Measurements from ENCODE around the gene CAPN12. TPM values are rescaled to one million over a fixed set of nuclear protein-coding genes. Genes with fewer than 3 reads are reported as not detected.

Gene CAPN12
- total and polyA plus RNA-seq, 2 of the 8 experiments (the other 6 are each of a cell fraction or from before 2014, with no cell fraction given) = 8.8 to 20.0 TPM

- Histone ChIP-seq H2AK5ac (ENCODE audit: low read depth, low read length) (peak overlapping the region; percentile 29), H3K9me3 (ENCODE audit: insufficient read depth in 2 of 2, low read depth in 1 of 2, low read length in 1 of 2) (no peaks in the 10 kb centered on the region), H3K18ac (ENCODE audit: extremely low read depth, low read length) (peak overlapping the region; percentile 93), H4K8ac (ENCODE audit: extremely low read depth, insufficient read depth, low read length) (peak overlapping the region; percentile 51; the same call in 1 of the 2 replicates), H2BK120ac (replicated peaks; ENCODE audit: low read depth, low read length) (peak overlapping the region; percentile 67), H2BK15ac (ENCODE audit: low read length) (0 out of 2 replicates have a peak overlapping the region, but pooled peaks have one; percentile 97), H3K9ac (replicated peaks in 1 of 4; ENCODE audit: extremely low read depth in 1 of 4, low read depth in 3 of 4, low read length in 3 of 4) (peak overlapping the region in 3 of 4 experiments; percentile 56 to 61 (median 60); a peak in 6 of 7 replicates), H2BK5ac (ENCODE audit: low read depth, low read length) (peak overlapping the region; percentile 90), H4K5ac (ENCODE audit: insufficient read length, low read depth, low read length) (peak overlapping the region; percentile 82), H4K20me1 (replicated peaks in 1 of 2; ENCODE audit: control insufficient read depth in 1 of 2, insufficient read depth in 2 of 2, low read length in 2 of 2) (peaks cover 0 to 4% of the 10 kb centered on the region in 2 experiments), H3K27me3 (replicated peaks in 1 of 4; ENCODE audit: control insufficient read depth in 3 of 4, extremely low read depth in 1 of 4, insufficient read depth in 3 of 4, low read length in 3 of 4) (no peaks in the 10 kb centered on the region), H3K56ac (replicated peaks; ENCODE audit: insufficient read length, low read depth, low read length) (peak overlapping the region; percentile 21), H3K79me1 (ENCODE audit: low read depth, low read length) (peaks cover 12% of the 10 kb centered on the region), H3K23ac (ENCODE audit: insufficient read length) (no peak overlapping the region), H3K23me2 (ENCODE audit: low read depth, low read length) (peaks cover 1% of the 10 kb centered on the region; the same call in 1 of the 2 replicates), H3K14ac (ENCODE audit: insufficient read length) (peak overlapping the region; percentile 69), H3K79me2 (ENCODE audit: control insufficient read depth in 1 of 2, insufficient read depth in 2 of 2, low read length in 2 of 2) (peaks cover 10 to 91% of the 10 kb centered on the region in 2 experiments), H2AFZ (ENCODE audit: low read length) (no peak overlapping the region), H3K4ac (replicated peaks; ENCODE audit: insufficient read length, low read depth, low read length) (peak overlapping the region; percentile 91), H4K91ac (replicated peaks; ENCODE audit: insufficient read length, low read length) (peak overlapping the region; percentile 98), H2BK20ac (ENCODE audit: low read length) (peak overlapping the region; percentile 77; the same call in 1 of the 2 replicates), H3K4me3 (ENCODE audit: extremely low read depth in 1 of 4, insufficient read depth in 2 of 4, low read depth in 3 of 4, low read length in 4 of 4) (peak overlapping the region in 3 of 4 experiments; percentile 17 to 36 (median 24); a peak in 3 of 8 replicates), H3K27ac (ENCODE audit: low read depth, low read length) (peak overlapping the region; percentile 95), H3K36me3 (ENCODE audit: control insufficient read depth in 2 of 4, insufficient read depth in 4 of 4, low read length in 3 of 4) (no peaks in the 10 kb centered on the region), H2BK12ac (ENCODE audit: low read depth, low read length) (peak overlapping the region; percentile 86; the same call in 1 of the 2 replicates), H3K4me1 (replicated peaks in 1 of 4; ENCODE audit: control insufficient read depth in 3 of 4, insufficient read depth in 4 of 4, low read length in 3 of 4) (peaks cover 28 to 46% (median 41%) of the 10 kb centered on the region in 4 experiments), H3K4me2 (ENCODE audit: insufficient read depth in 1 of 2, low read depth in 2 of 2, low read length in 2 of 2) (peak overlapping the region; percentile 54 to 55)
- whole genome bisulfite sequencing, 2 experiments (ENCODE audit: extremely low coverage in 1 of 2, insufficient coverage in 1 of 2, insufficient read length in 1 of 2, insufficient replicate concordance in 2 of 2, low coverage in 1 of 2, low lambda C conversion rate in 2 of 2, missing lambda C conversion rate in 1 of 2) = 31% methylated on average over 10 of the region's 10 CpGs; no CpG with 5 or more reads in 1 of the 2 experiments
- ChIA-PET POLR2A (ENCODE audit: partially characterized antibody) (interaction anchor here (0.6 to 23.4 kb wide), 14 partner anchors 7 to 195 kb away, joined by 3 to 495 read pairs (median 4); partner anchors contain the start of gene ACTN4), CTCF (ENCODE audit: partially characterized antibody) (interaction anchor here (0.8 to 2.7 kb wide), 12 partner anchors 7 to 51 kb away, joined by 3 to 29 read pairs (median 4); no protein-coding TSS in a partner anchor)
- DNase-seq (ENCODE audit: low read depth in 1 of 2, low spot score in 2 of 2) (peak in 1 of 2 experiments; percentile 63), FAIRE-seq (no peak)
- no peak for TF ChIP-seq USF2 (IDR thresholded peaks at IDR 0.05; ENCODE audit: low read length)
- peak; percentile 5 for TF ChIP-seq TAF7 (optimal IDR thresholded peaks at IDR 0.05; ENCODE audit: borderline replicate concordance, low read depth, low read length)
- TF ChIP-seq CTCF (IDR thresholded peaks at IDR 0.05; ENCODE audit: control extremely low read depth in 1 of 3, insufficient read depth in 1 of 3, low read depth in 1 of 3, low read length in 3 of 3) = peak in 2 of 3 experiments; percentile 46 to 70; a peak in 3 of 4 replicates
- TF ChIP-seq EGR1 (IDR thresholded peaks at IDR 0.05; ENCODE audit: borderline replicate concordance, low read depth, low read length) = no peak
- 0 out of 2 replicates have a peak, but pooled peaks have one; percentile 24 for TF ChIP-seq SP1 (IDR thresholded peaks at IDR 0.05; ENCODE audit: low read depth, low read length)
- TF ChIP-seq ASH2L (IDR thresholded peaks at IDR 0.05; ENCODE audit: low read length) = no peak
Measured at GRCh38 chr19:38685666-38686529, 58.4 kb downstream of the CAPN12 start.
